ENCODE measurements around the gene HSD11B1.

Gene HSD11B1

GRCh38 chr1:209755926-209756614, 51.4 kb downstream of the HSD11B1 start, which contains the start of gene TRAF3IP3:
TSS of gene TRAF3IP3 (plus strand) at chr1:209756053. CDS start at chr1:209760040, 3,987 bp downstream.
- peak; percentile 41 to 46 for DNase-seq (ENCODE audit: low read depth in 2 of 2)

GRCh38 chr1:209756615-209757445, 52.2 kb downstream of the HSD11B1 start:
- DNase-seq (ENCODE audit: low read depth in 2 of 2): no peak

- no peak for DNase-seq (ENCODE audit: low read depth in 2 of 2)
Observed at GRCh38 chr1:209758400-209758799, 53.8 kb downstream of the HSD11B1 start.

GRCh38 chr1:209759829-209760359, 55.2 kb downstream of the HSD11B1 start:
- DNase-seq (ENCODE audit: low read depth in 2 of 2): no peak

GRCh38 chr1:209761011-209761635, 56.5 kb downstream of the HSD11B1 start:
- no peak for DNase-seq (ENCODE audit: low read depth in 2 of 2)

GRCh38 chr1:209766051-209766450, 61.4 kb downstream of the HSD11B1 start:
- DNase-seq (ENCODE audit: low read depth in 2 of 2): no peak

GRCh38 chr1:209767096-209767495, 62.5 kb downstream of the HSD11B1 start:
- DNase-seq (ENCODE audit: low read depth in 2 of 2): no peak

GRCh38 chr1:209767706-209768105, 63.1 kb downstream of the HSD11B1 start:
- DNase-seq (ENCODE audit: low read depth in 2 of 2): no peak

- DNase-seq (ENCODE audit: low read depth in 2 of 2): peak; percentile 48 to 56
Observed at GRCh38 chr1:209768354-209768774, 63.7 kb downstream of the HSD11B1 start.

GRCh38 chr1:209769171-209769904, 64.7 kb downstream of the HSD11B1 start:
- peak; percentile 45 to 54 for DNase-seq (ENCODE audit: low read depth in 2 of 2)

GRCh38 chr1:209769971-209770370, 65.3 kb downstream of the HSD11B1 start:
- DNase-seq (ENCODE audit: low read depth in 2 of 2): no peak

- no peak for DNase-seq (ENCODE audit: low read depth in 2 of 2)
Observed at GRCh38 chr1:209770636-209771415, 66.2 kb downstream of the HSD11B1 start.

GRCh38 chr1:209772126-209772525, 67.5 kb downstream of the HSD11B1 start:
- DNase-seq (ENCODE audit: low read depth in 2 of 2): no peak

- DNase-seq (ENCODE audit: low read depth in 2 of 2): no peak
Observed at GRCh38 chr1:209774592-209774991, 69.9 kb downstream of the HSD11B1 start.

- no peak for DNase-seq (ENCODE audit: low read depth in 2 of 2)
Observed at GRCh38 chr1:209775678-209776077, 71.0 kb downstream of the HSD11B1 start.

GRCh38 chr1:209777587-209777986, 72.9 kb downstream of the HSD11B1 start:
- DNase-seq (ENCODE audit: low read depth in 2 of 2): no peak

GRCh38 chr1:209778102-209778501, 73.5 kb downstream of the HSD11B1 start:
- DNase-seq (ENCODE audit: low read depth in 2 of 2): no peak

GRCh38 chr1:209780268-209780667, 75.6 kb downstream of the HSD11B1 start:
- DNase-seq (ENCODE audit: low read depth in 2 of 2): no peak

- DNase-seq (ENCODE audit: low read depth in 2 of 2): no peak
Observed at GRCh38 chr1:209783386-209783785, 78.7 kb downstream of the HSD11B1 start.

Data from stimulated activated CD8-positive, alpha-beta memory T cell treated with anti-CD3 and anti-CD28 coated beads, Interleukin-2, amount 100 ng/mL, for 1 hour (primary cell).